Activated naive CD4-positive, alpha-beta T cell treated with anti-CD3 and anti-CD28 coated beads, Interleukin-2, amount 50 U/mL, for 24 hours (primary cell): ENCODE data around the gene NRCAM.
"Not testable (repeated sequence)": the region's sequence is repeated elsewhere in the genome, so short reads cannot be mapped to it uniquely, and the experiment has no call there.

Source experiments
- H3K27ac Mint-ChIP-seq: one replicate; pipeline ENCODE4 v1.8.0; 2021; ENCODE audit warnings: mild to moderate bottlenecking, mixed read lengths
- H3K27me3 Mint-ChIP-seq: one replicate; pipeline ENCODE4 v1.8.0; 2021; ENCODE audit warnings: mixed read lengths
- H3K36me3 Mint-ChIP-seq: one replicate; pipeline ENCODE4 v1.8.0; 2021; ENCODE audit warnings: mixed read lengths
- H3K4me1 Mint-ChIP-seq: one replicate; pipeline ENCODE4 v1.8.0; 2021; ENCODE audit warnings: mixed read lengths
- H3K4me3 Mint-ChIP-seq: one replicate; pipeline ENCODE4 v1.8.0; 2021; ENCODE audit warnings: mild to moderate bottlenecking, mixed read lengths
- H3K9me3 Mint-ChIP-seq: one replicate; pipeline ENCODE4 v1.8.0; 2021; ENCODE audit warnings: mixed read lengths

Gene NRCAM

GRCh38 chr7:108367946-108368345 lies 88.3 kb downstream of the NRCAM start:
- no peak overlapping the region for H3K4me3 Mint-ChIP-seq
- H3K4me1 Mint-ChIP-seq, result no peaks in the 10 kb centered on the region
- no peaks in the 10 kb centered on the region for H3K36me3 Mint-ChIP-seq
- peaks cover 10% of the 10 kb centered on the region for H3K27me3 Mint-ChIP-seq
- H3K9me3 Mint-ChIP-seq, result peaks cover 4% of the 10 kb centered on the region
- H3K27ac Mint-ChIP-seq, result no peak overlapping the region

- Mint-ChIP-seq H3K27me3 (peaks cover 10% of the 10 kb centered on the region), H3K9me3 (peaks cover 4% of the 10 kb centered on the region), H3K4me3 (no peak overlapping the region), H3K36me3 (no peaks in the 10 kb centered on the region), H3K4me1 (no peaks in the 10 kb centered on the region), H3K27ac (no peak overlapping the region)
Measured at GRCh38 chr7:108367314-108367713, 88.9 kb downstream of the NRCAM start.

GRCh38 chr7:108363659-108364058 lies 92.6 kb downstream of the NRCAM start:
- no peaks in the 10 kb centered on the region for H3K36me3 Mint-ChIP-seq
- no peak overlapping the region for H3K4me3 Mint-ChIP-seq
- H3K4me1 Mint-ChIP-seq, result no peaks in the 10 kb centered on the region
- peaks cover 4% of the 10 kb centered on the region for H3K27me3 Mint-ChIP-seq
- no peaks in the 10 kb centered on the region for H3K9me3 Mint-ChIP-seq
- no peak overlapping the region for H3K27ac Mint-ChIP-seq

GRCh38 chr7:108360058-108360800 lies 96.0 kb downstream of the NRCAM start:
- H3K4me3 Mint-ChIP-seq, result no peak overlapping the region
- H3K9me3 Mint-ChIP-seq, result no peaks in the 10 kb centered on the region
- no peak overlapping the region for H3K27ac Mint-ChIP-seq
- no peaks in the 10 kb centered on the region for H3K36me3 Mint-ChIP-seq
- no peaks in the 10 kb centered on the region for H3K4me1 Mint-ChIP-seq
- H3K27me3 Mint-ChIP-seq, result peaks cover 2% of the 10 kb centered on the region

GRCh38 chr7:108358553-108358952 lies 97.7 kb downstream of the NRCAM start:
- H3K9me3 Mint-ChIP-seq, result no peaks in the 10 kb centered on the region
- no peaks in the 10 kb centered on the region for H3K4me1 Mint-ChIP-seq
- no peak overlapping the region for H3K4me3 Mint-ChIP-seq
- no peak overlapping the region for H3K27ac Mint-ChIP-seq
- H3K27me3 Mint-ChIP-seq, result peaks cover 2% of the 10 kb centered on the region
- H3K36me3 Mint-ChIP-seq, result no peaks in the 10 kb centered on the region

- H3K36me3 Mint-ChIP-seq, result peaks cover 1% of the 10 kb centered on the region
- H3K4me3 Mint-ChIP-seq, result no peak overlapping the region
- no peak overlapping the region for H3K27ac Mint-ChIP-seq
- no peaks in the 10 kb centered on the region for H3K4me1 Mint-ChIP-seq
- H3K27me3 Mint-ChIP-seq, result no peaks in the 10 kb centered on the region
- no peaks in the 10 kb centered on the region for H3K9me3 Mint-ChIP-seq
Measured at GRCh38 chr7:108351729-108352131, 104.5 kb downstream of the NRCAM start.

GRCh38 chr7:108348913-108349312 lies 107.3 kb downstream of the NRCAM start:
- Mint-ChIP-seq H3K4me1 (no peaks in the 10 kb centered on the region), H3K27ac (no peak overlapping the region), H3K27me3 (no peaks in the 10 kb centered on the region), H3K4me3 (no peak overlapping the region), H3K9me3 (no peaks in the 10 kb centered on the region), H3K36me3 (peaks cover 1% of the 10 kb centered on the region)

- Mint-ChIP-seq H3K4me1 (no peaks in the 10 kb centered on the region), H3K9me3 (no peaks in the 10 kb centered on the region), H3K27me3 (no peaks in the 10 kb centered on the region)
Measured at GRCh38 chr7:108347616-108348015, 108.6 kb downstream of the NRCAM start.

GRCh38 chr7:108345710-108346336 lies 110.4 kb downstream of the NRCAM start:
- H3K36me3 Mint-ChIP-seq, result peaks cover 1% of the 10 kb centered on the region
- H3K27ac Mint-ChIP-seq, result no peak overlapping the region
- no peaks in the 10 kb centered on the region for H3K27me3 Mint-ChIP-seq
- no peaks in the 10 kb centered on the region for H3K9me3 Mint-ChIP-seq
- H3K4me3 Mint-ChIP-seq, result no peak overlapping the region
- no peaks in the 10 kb centered on the region for H3K4me1 Mint-ChIP-seq

More at GRCh38 chr7:108347616-108348015, 108.6 kb downstream of the NRCAM start:
- Mint-ChIP-seq H3K27ac (no peak overlapping the region), H3K4me3 (no peak overlapping the region), H3K36me3 (peaks cover 1% of the 10 kb centered on the region)

GRCh38 chr7:108340856-108341411 lies 115.3 kb downstream of the NRCAM start:
- Mint-ChIP-seq H3K9me3 (no peaks in the 10 kb centered on the region), H3K4me1 (no peaks in the 10 kb centered on the region), H3K27ac (no peak overlapping the region), H3K27me3 (no peaks in the 10 kb centered on the region), H3K4me3 (no peak overlapping the region), H3K36me3 (no peaks in the 10 kb centered on the region)

- H3K27ac Mint-ChIP-seq, H3K9me3 Mint-ChIP-seq, H3K4me1 Mint-ChIP-seq, H3K27me3 Mint-ChIP-seq, H3K36me3 Mint-ChIP-seq, H3K4me3 Mint-ChIP-seq: not testable (repeated sequence)
Measured at GRCh38 chr7:108340406-108340805, 115.8 kb downstream of the NRCAM start.

GRCh38 chr7:108335269-108335918 lies 120.8 kb downstream of the NRCAM start:
- H3K27ac Mint-ChIP-seq, result no peak overlapping the region
- no peaks in the 10 kb centered on the region for H3K36me3 Mint-ChIP-seq
- H3K4me1 Mint-ChIP-seq, result no peaks in the 10 kb centered on the region
- no peak overlapping the region for H3K4me3 Mint-ChIP-seq
- no peaks in the 10 kb centered on the region for H3K27me3 Mint-ChIP-seq
- H3K9me3 Mint-ChIP-seq, result no peaks in the 10 kb centered on the region

- Mint-ChIP-seq H3K4me1 (no peaks in the 10 kb centered on the region), H3K27me3 (no peaks in the 10 kb centered on the region), H3K9me3 (no peaks in the 10 kb centered on the region), H3K36me3 (no peaks in the 10 kb centered on the region), H3K4me3 (no peak overlapping the region), H3K27ac (no peak overlapping the region)
Measured at GRCh38 chr7:108332937-108333336, 123.3 kb downstream of the NRCAM start.

- H3K27ac Mint-ChIP-seq, result no peak overlapping the region
- no peaks in the 10 kb centered on the region for H3K4me1 Mint-ChIP-seq
- no peaks in the 10 kb centered on the region for H3K9me3 Mint-ChIP-seq
- H3K27me3 Mint-ChIP-seq, result no peaks in the 10 kb centered on the region
- no peaks in the 10 kb centered on the region for H3K36me3 Mint-ChIP-seq
- H3K4me3 Mint-ChIP-seq, result no peak overlapping the region
Measured at GRCh38 chr7:108331971-108332370, 124.3 kb downstream of the NRCAM start.

GRCh38 chr7:108330227-108330626 lies 126.0 kb downstream of the NRCAM start:
- H3K9me3 Mint-ChIP-seq, result no peaks in the 10 kb centered on the region
- H3K27me3 Mint-ChIP-seq, result no peaks in the 10 kb centered on the region
- no peaks in the 10 kb centered on the region for H3K4me1 Mint-ChIP-seq
- H3K36me3 Mint-ChIP-seq, result no peaks in the 10 kb centered on the region
- no peak overlapping the region for H3K27ac Mint-ChIP-seq
- no peak overlapping the region for H3K4me3 Mint-ChIP-seq

- Mint-ChIP-seq H3K36me3 (no peaks in the 10 kb centered on the region), H3K27ac (no peak overlapping the region), H3K4me1 (no peaks in the 10 kb centered on the region), H3K27me3 (no peaks in the 10 kb centered on the region), H3K4me3 (no peak overlapping the region), H3K9me3 (no peaks in the 10 kb centered on the region)
Measured at GRCh38 chr7:108329514-108329913, 126.7 kb downstream of the NRCAM start.
